ENCODE data around the gene CFAP91. TPM values are rescaled to one million over a fixed set of nuclear protein-coding genes. Genes with fewer than 3 reads are reported as not detected.

Gene CFAP91
- total RNA-seq (2022; extraction: Qiagen RNA extraction): 0.23 to 0.35 TPM (median 0.25 TPM) in 4 of 5 replicates, not detected in the other

DNA sequence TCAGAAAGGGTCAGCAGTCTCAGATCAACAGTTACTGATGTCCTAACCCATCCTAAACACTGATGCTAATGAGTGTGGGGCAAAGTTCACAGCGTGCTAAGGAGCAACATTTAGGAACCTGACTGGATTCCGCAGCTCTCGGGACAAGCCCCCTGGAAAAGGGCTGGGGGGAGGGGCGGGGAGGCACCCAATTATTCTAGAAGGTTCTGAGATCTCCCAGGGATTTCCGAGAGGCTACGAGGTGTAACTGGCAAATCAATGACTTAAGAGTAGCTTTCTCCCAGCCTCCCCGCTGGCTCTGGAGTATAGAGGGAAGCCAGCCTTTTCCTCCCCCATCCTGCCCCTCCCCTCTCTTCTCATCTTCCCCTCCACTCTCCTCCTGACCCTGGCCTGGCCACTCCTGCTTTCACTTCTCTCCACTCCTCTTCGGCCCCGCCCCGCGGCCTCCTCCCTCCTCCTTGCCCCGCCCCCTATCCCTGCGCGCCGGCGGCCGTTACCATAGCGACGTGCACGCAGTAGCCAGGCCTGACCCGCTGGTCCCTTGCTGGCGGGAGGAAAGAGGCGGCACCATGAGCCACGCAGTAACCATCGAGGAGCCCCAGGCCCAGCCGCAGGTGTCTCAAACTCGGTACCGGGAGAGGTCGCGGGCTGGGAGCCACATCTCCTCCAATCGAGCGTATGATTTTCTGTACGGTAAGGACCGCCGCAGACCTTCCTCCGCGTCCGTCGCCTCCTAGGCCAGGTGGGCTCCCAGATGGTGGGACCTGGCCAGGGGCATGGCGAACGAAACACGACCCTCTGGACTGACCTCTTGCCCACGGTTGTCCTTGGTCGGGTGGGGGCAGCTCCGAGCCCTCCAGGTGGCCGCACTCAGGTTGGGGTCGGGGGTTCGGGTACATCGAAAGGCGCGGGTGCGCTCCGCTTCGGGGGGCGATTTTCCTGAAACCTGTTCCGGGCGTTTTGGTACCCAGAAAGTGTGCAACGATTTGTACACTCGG lies at the start of gene CFAP91:
Gene CFAP91 (plus strand): TSS at position 493 of the 998 bp plus-strand sequence. CDS start 77 bp downstream, at position 570.

DNA sequence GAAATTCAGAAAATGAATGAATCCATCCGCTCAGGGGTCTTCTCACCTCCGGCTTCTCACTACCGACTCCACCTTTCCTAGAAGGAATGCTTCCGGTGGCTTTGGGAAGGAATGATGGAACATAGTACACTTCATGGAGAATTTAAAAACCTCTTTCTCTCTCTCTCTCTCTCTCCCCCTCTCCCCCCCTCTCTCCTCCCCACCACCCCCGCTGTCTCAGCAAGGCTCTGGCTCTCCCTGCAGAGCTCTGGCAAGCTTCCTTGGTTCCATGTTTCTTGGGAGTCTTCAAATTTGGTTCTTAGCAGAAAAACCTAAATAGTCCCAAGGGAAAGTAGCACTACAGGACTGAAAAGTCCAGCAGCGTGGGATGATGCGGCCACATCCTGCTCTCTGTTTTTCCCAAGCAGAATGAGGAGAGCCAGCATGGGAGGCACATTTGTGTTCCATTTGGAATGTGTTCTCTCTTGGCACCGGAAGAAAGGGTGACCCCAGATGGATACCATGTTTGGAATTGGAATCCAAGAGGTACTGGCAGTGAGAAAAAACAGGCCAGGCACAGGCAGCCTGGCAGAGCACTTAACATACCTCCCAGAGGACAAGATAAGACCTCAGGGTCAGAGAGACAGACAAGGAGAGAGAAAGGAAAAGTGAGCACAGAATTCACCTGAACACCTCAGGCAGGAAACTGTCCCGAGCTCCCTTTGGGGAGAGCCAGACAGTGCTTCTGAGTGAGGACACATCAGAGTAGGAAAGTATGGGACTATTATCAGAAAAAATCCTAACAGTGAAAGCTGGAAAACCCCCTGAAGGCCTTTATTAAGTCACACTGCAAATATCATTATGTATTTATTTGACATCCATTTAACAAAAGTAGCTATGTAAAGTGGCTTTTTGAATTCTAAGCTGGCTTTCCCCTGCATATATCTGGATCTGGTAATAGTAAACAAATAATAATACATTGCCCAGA lies 42.1 kb upstream of the CFAP91 start, which contains the start of gene POPDC2:
Gene POPDC2 (minus strand): TSS at position 116 of the 967 bp plus-strand sequence. CDS start 166 bp downstream, outside the sequence.

DNA sequence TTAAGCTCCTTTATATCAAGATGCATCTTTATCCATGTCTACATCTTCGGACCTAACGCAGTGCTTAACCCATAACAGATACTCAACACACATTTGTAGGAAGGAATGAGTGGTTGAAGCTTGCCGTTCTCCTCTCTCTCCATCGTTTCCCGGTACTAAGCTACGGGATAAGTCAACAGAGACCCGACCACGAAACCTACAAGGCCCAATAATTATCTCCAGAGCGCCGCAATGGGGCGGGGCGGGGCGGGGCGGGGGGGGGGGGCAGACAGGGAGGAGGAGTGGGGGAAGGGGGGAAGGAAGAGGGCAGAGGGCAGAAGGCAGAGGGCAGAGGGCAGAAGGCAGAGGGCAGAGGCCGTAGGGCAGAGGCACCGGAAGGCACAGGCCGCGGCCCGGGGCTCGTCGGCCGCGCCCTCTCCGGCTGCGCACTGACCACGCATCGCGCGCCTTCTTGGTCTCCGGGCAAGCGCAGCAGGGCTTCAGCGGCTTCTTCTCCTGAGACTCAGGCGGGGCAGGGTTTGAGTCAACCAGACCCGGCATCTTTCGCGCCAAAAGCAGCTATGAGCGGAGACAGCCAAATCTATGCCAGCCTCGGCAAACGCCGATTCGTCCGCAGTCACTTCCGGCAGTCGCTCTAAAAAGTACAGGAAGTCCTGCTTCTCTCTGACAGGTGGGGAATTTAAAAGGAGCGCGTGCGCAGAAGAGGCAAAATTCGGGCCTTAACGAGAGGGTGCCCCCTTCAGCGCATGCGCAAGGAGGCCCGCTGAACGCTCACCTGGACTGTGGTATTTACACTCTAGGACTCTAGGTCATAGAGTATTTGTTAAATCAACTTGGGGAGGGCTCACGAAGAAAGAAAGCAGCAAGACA lies 25.8 kb upstream of the CFAP91 start, which contains the start of gene COX17:
Gene COX17 (minus strand): TSS at position 636 of the 870 bp plus-strand sequence. CDS start 96 bp downstream, at position 540.

Other genes with a start within 250 kb of the CFAP91 start
- 21.2 to 24.4 TPM (median 23.8 TPM) in 5 replicates for gene TMEM39A, start 239.4 kb upstream of the CFAP91 start, total RNA-seq (2022; extraction: Qiagen RNA extraction)
- gene POGLUT1, start 234.1 kb upstream of the CFAP91 start, total RNA-seq (2022; extraction: Qiagen RNA extraction): 7.1 to 9.2 TPM (median 8.0 TPM) in 5 replicates
- 58.4 to 80.8 TPM (median 73.2 TPM) in 5 replicates for gene TIMMDC1, start 204.5 kb upstream of the CFAP91 start, total RNA-seq (2022; extraction: Qiagen RNA extraction)
- gene CD80, start 143.4 kb upstream of the CFAP91 start, total RNA-seq (2022; extraction: Qiagen RNA extraction): 0.03 TPM in 1 of 5 replicates, not detected in the others
- 2.3 to 4.1 TPM (median 3.0 TPM) in 5 replicates for gene ADPRH, start 123.5 kb upstream of the CFAP91 start, total RNA-seq (2022; extraction: Qiagen RNA extraction)
- gene PLA1A, start 105.1 kb upstream of the CFAP91 start, total RNA-seq (2022; extraction: Qiagen RNA extraction): 0.17 to 0.53 TPM (median 0.30 TPM) in 5 replicates
- gene POPDC2, start 42.4 kb upstream of the CFAP91 start, total RNA-seq (2022; extraction: Qiagen RNA extraction): 0.32 to 1.2 TPM (median 0.38 TPM) in 5 replicates
- gene COX17, start 25.6 kb upstream of the CFAP91 start, total RNA-seq (2022; extraction: Qiagen RNA extraction): 99.5 to 114 TPM (median 103 TPM) in 5 replicates
- gene NR1I2, start 79.1 kb downstream of the CFAP91 start, total RNA-seq (2022; extraction: Qiagen RNA extraction): not detected in 5 replicates